WTC11 (cell line): ENCODE measurements around the gene OR2AT4. TPM values are rescaled to one million over a fixed set of nuclear protein-coding genes. Genes with fewer than 3 reads are reported as not detected.

ENCODE experiments used
- ATAC-seq: fragments of 200-7000 bp; cut with Tn5 transposase; 2 replicates; pipeline ENCODE4 v1.10.0; 2021; ENCODE audit warnings: mild to moderate bottlenecking, moderate library complexity
- CTCF ChIA-PET: fragments of 300-600 bp; sonication (Branson Sonifier 250); formaldehyde crosslinking; loops from one replicate; lab custom pipeline; 2021; ENCODE audit warnings: antibody characterized with exemption; lab: Charles Lee
- POLR2A ChIA-PET: fragments of 350-600 bp; sonication (Branson Sonifier 250); formaldehyde crosslinking; loops from one replicate; lab custom pipeline; 2021; ENCODE audit warnings: antibody characterized with exemption; lab: Charles Lee
- DNase-seq: peaks from one replicate; pipeline ENCODE4 v3.0.0; 2021; ENCODE audit warnings: low spot score
- H3K27ac Mint-ChIP-seq: 2 replicates; pipeline ENCODE4 v1.8.0; 2021; ENCODE audit warnings: mixed read lengths
- H3K27me3 Mint-ChIP-seq: 2 replicates; pipeline ENCODE4 v1.8.0; 2021; ENCODE audit warnings: low read depth, mild to moderate bottlenecking, moderate library complexity, mixed read lengths
- H3K36me3 Mint-ChIP-seq: 2 replicates; pipeline ENCODE4 v1.8.0; 2021; ENCODE audit warnings: mixed read lengths
- H3K4me1 Mint-ChIP-seq: 2 replicates; pipeline ENCODE4 v1.8.0; 2022; ENCODE audit warnings: mixed read lengths
- H3K4me3 Mint-ChIP-seq: 2 replicates; pipeline ENCODE4 v1.8.0; 2021; ENCODE audit warnings: mild to moderate bottlenecking, moderate library complexity, mixed read lengths
- H3K9me3 Mint-ChIP-seq: 2 replicates; pipeline ENCODE4 v1.8.0; 2021; ENCODE audit warnings: mixed read lengths
- ARID4B ChIP-seq: sonication (generic); formaldehyde crosslinking; IDR thresholded peaks from 2 replicates; pipeline ENCODE4 v1.8.0; 2023; ENCODE audit warnings: missing genetic modification reagents, mild to moderate bottlenecking, borderline replicate concordance
- ATF1 ChIP-seq: sonication (generic); formaldehyde crosslinking; IDR thresholded peaks from 2 replicates; pipeline ENCODE4 v1.8.1; 2023; ENCODE audit warnings: mild to moderate bottlenecking, moderate library complexity, missing genetic modification reagents
- CBFB ChIP-seq: sonication (generic); formaldehyde crosslinking; IDR thresholded peaks from 2 replicates; pipeline ENCODE4 v1.8.1; 2022; ENCODE audit warnings: mild to moderate bottlenecking, low read depth, missing genetic modification reagents
- E2F1 ChIP-seq: sonication (generic); formaldehyde crosslinking; IDR thresholded peaks from 2 replicates; pipeline ENCODE4 v1.8.0; 2022; ENCODE audit warnings: mild to moderate bottlenecking, missing genetic modification reagents
- ERG ChIP-seq: fragments of 250-450 bp; sonication (Bioruptor Pico); IDR thresholded peaks from 2 replicates; pipeline ENCODE4 v1.8.0; 2021; ENCODE audit warnings: mild to moderate bottlenecking
- FOXK1 ChIP-seq: sonication (generic); formaldehyde crosslinking; IDR thresholded peaks from 2 replicates; pipeline ENCODE4 v1.8.0; 2022; ENCODE audit warnings: mild to moderate bottlenecking, moderate library complexity, missing genetic modification reagents
- FOXP1 ChIP-seq: sonication (generic); formaldehyde crosslinking; IDR thresholded peaks from 2 replicates; pipeline ENCODE4 v1.8.0; 2022; ENCODE audit warnings: missing genetic modification reagents, mild to moderate bottlenecking, moderate library complexity, borderline replicate concordance
- JUN ChIP-seq: sonication (generic); formaldehyde crosslinking; IDR thresholded peaks from 2 replicates; pipeline ENCODE4 v1.8.0; 2023; ENCODE audit warnings: mild to moderate bottlenecking, missing genetic modification reagents
- KAT7 ChIP-seq: sonication (generic); formaldehyde crosslinking; IDR thresholded peaks from 2 replicates; pipeline ENCODE4 v1.8.1; 2023; ENCODE audit warnings: missing genetic modification reagents, mild to moderate bottlenecking, borderline replicate concordance
- MLX ChIP-seq: sonication (generic); formaldehyde crosslinking; IDR thresholded peaks from 2 replicates; pipeline ENCODE4 v1.8.1; 2023; ENCODE audit warnings: mild to moderate bottlenecking, missing genetic modification reagents, moderate library complexity
- MXD4 ChIP-seq: fragments of 250-450 bp; sonication (Bioruptor Pico); IDR thresholded peaks from 2 replicates; pipeline ENCODE4 v1.8.0; 2021; ENCODE audit warnings: mild to moderate bottlenecking, moderate library complexity, borderline replicate concordance
- MYBL2 ChIP-seq: sonication (generic); formaldehyde crosslinking; IDR thresholded peaks from 2 replicates; pipeline ENCODE4 v1.8.1; 2023; ENCODE audit warnings: mild to moderate bottlenecking, moderate library complexity, missing genetic modification reagents
- NR2C2 ChIP-seq: sonication (generic); formaldehyde crosslinking; IDR thresholded peaks from 2 replicates; pipeline ENCODE4 v1.8.0; 2022; ENCODE audit warnings: mild to moderate bottlenecking, missing genetic modification reagents
- NR3C1 ChIP-seq: sonication (generic); formaldehyde crosslinking; conservative IDR thresholded peaks from 2 replicates; pipeline ENCODE4 v1.8.1; 2023; ENCODE audit warnings: low read depth, mild to moderate bottlenecking, missing genetic modification reagents
- OVOL2 ChIP-seq: fragments of 250-450 bp; sonication (Bioruptor Pico); IDR thresholded peaks from 2 replicates; pipeline ENCODE4 v1.9.0; 2021; ENCODE audit warnings: mild to moderate bottlenecking, borderline replicate concordance
- PREB ChIP-seq: sonication (generic); formaldehyde crosslinking; IDR thresholded peaks from 2 replicates; pipeline ENCODE4 v1.8.1; 2022; ENCODE audit warnings: mild to moderate bottlenecking, missing genetic modification reagents, moderate library complexity, borderline replicate concordance
- TCF7 ChIP-seq: sonication (generic); formaldehyde crosslinking; IDR thresholded peaks from 2 replicates; pipeline ENCODE4 v1.8.0; 2022; ENCODE audit warnings: mild to moderate bottlenecking, low read depth, missing genetic modification reagents, moderate library complexity
- TEAD4 ChIP-seq: sonication (generic); formaldehyde crosslinking; IDR thresholded peaks from 2 replicates; pipeline ENCODE4 v1.8.0; 2022; ENCODE audit warnings: mild to moderate bottlenecking, missing genetic modification reagents
- USF1 ChIP-seq: sonication (generic); formaldehyde crosslinking; IDR thresholded peaks from 2 replicates; pipeline ENCODE4 v1.8.0; 2022; ENCODE audit warnings: mild to moderate bottlenecking, missing genetic modification reagents
- USF2 ChIP-seq: sonication (generic); formaldehyde crosslinking; IDR thresholded peaks from 2 replicates; pipeline ENCODE4 v1.8.1; 2023; ENCODE audit warnings: mild to moderate bottlenecking, missing genetic modification reagents, moderate library complexity
- ZNF512 ChIP-seq: sonication (generic); formaldehyde crosslinking; IDR thresholded peaks from 2 replicates; pipeline ENCODE4 v1.8.1; 2022; ENCODE audit warnings: missing genetic modification reagents, borderline replicate concordance
- total RNA-seq: library from RNA; stranded (reverse); gene quantifications from 3 replicates; pipeline ENCODE4 v1.2.3, GENCODE V29; 2021

Gene OR2AT4
- total RNA-seq, 1 experiment from 2014 or later: not detected

GRCh38 chr11:75063741-75064314, 32.8 kb downstream of the OR2AT4 start:
- ATAC-seq (no peak), DNase-seq (no peak)
- Mint-ChIP-seq H3K4me1 (no peaks in the 10 kb centered on the region), H3K36me3 (no peaks in the 10 kb centered on the region), H3K9me3 (peaks cover 14% of the 10 kb centered on the region), H3K4me3 (no peak overlapping the region), H3K27ac (no peak overlapping the region), H3K27me3 (no peaks in the 10 kb centered on the region; the same call in 1 of the 2 replicates)
- TF ChIP-seq E2F1 (CRISPR knock-in tag): no peak
- TF ChIP-seq ZNF512 (CRISPR knock-in tag): no peak
- TF ChIP-seq USF1 (CRISPR knock-in tag): no peak
- no peak for TF ChIP-seq NR2C2 (CRISPR knock-in tag)
- no peak for TF ChIP-seq USF2 (CRISPR knock-in tag)
- TF ChIP-seq FOXK1 (CRISPR knock-in tag): no peak
- no peak for TF ChIP-seq OVOL2 (CRISPR knock-in tag)
- no peak for TF ChIP-seq NR3C1 (CRISPR knock-in tag)
- TF ChIP-seq KAT7 (CRISPR knock-in tag): no peak
- no peak for TF ChIP-seq PREB
- no peak for TF ChIP-seq MLX (CRISPR knock-in tag)
- no peak for TF ChIP-seq CBFB (CRISPR knock-in tag)
- TF ChIP-seq FOXP1: no peak
- no peak for TF ChIP-seq TCF7 (CRISPR knock-in tag)
- TF ChIP-seq TEAD4 (CRISPR knock-in tag): no peak
- no peak for TF ChIP-seq JUN (CRISPR knock-in tag)
- POLR2A ChIA-PET: no interaction called here
- CTCF ChIA-PET: interaction anchor here (1.0 to 1.4 kb wide), 4 partner anchors 9 to 134 kb away, joined by 3 to 4 read pairs (median 4); no protein-coding TSS in a partner anchor

- Mint-ChIP-seq H3K27ac (no peak overlapping the region), H3K4me1 (no peaks in the 10 kb centered on the region), H3K36me3 (no peaks in the 10 kb centered on the region), H3K9me3 (peaks cover 8% of the 10 kb centered on the region; the same call in 1 of the 2 replicates), H3K4me3 (no peak overlapping the region), H3K27me3 (no peaks in the 10 kb centered on the region; the same call in 1 of the 2 replicates)
- POLR2A ChIA-PET: no interaction called here
- no peak for DNase-seq
- CTCF ChIA-PET: interaction anchor here (2.3 kb wide), 1 partner anchor 146 kb away, joined by 8 read pairs; no protein-coding TSS in a partner anchor
- ATAC-seq: no peak
- no peak for TF ChIP-seq PREB
- no peak for TF ChIP-seq ARID4B (CRISPR knock-in tag)
- no peak for TF ChIP-seq MYBL2
- TF ChIP-seq MXD4 (CRISPR knock-in tag): no peak
- no peak for TF ChIP-seq ATF1 (CRISPR knock-in tag)
- no peak for TF ChIP-seq ERG (CRISPR knock-in tag)
These were observed 37.4 kb downstream of the OR2AT4 start for GRCh38 chr11:75059299-75059698.
